Peyer's patch (tissue), 4 donors: ENCODE results near the gene PPOX. TPM values are rescaled to one million over a fixed set of nuclear protein-coding genes. Genes with fewer than 3 reads are reported as not detected.

Source experiments
- DNase-seq, 3 donors: peaks; one replicate each; pipeline ENCODE4 v3.0.0-alpha.2; 2017 to 2019
- H3K27ac ChIP-seq, 4 donors: fragments of 200-600 bp; sonication (generic); one replicate each; pipeline ENCODE4 v1.5.1; 2016 to 2019
- H3K27me3 ChIP-seq, 2 donors: fragments of 200-600 bp; sonication (generic); one replicate each; pipeline ENCODE4 v1.5.1; 2019
- H3K36me3 ChIP-seq, 3 donors: fragments of 200-600 bp; sonication (generic); one replicate each; pipeline ENCODE4 v1.5.1; 2016 to 2019
- H3K4me1 ChIP-seq, 4 donors: fragments of 200-600 bp; sonication (generic); one replicate each; pipeline ENCODE4 v1.5.1; 2016 to 2019
- H3K4me3 ChIP-seq, 4 donors: fragments of 200-600 bp; sonication (generic); 1 replicate in 3 of 4; 2 replicates in 1 of 4; pipeline ENCODE4 v1.5.1; 2016 to 2019; ENCODE audit warnings: mild to moderate bottlenecking in 1 of 4
- H3K9me3 ChIP-seq, 4 donors: fragments of 200-600 bp; sonication (generic); one replicate each; pipeline ENCODE4 v1.5.1; 2016 to 2019; ENCODE audit warnings: mild to moderate bottlenecking in 1 of 4
- POLR2A ChIP-seq, 2 donors: fragments of 450-650 bp; IDR thresholded peaks; one replicate each; pipeline ENCODE4 v1.5.1; 2017; ENCODE audit warnings: antibody characterized with exemption in 2 of 2, mild to moderate bottlenecking in 2 of 2, moderate library complexity in 2 of 2
- total RNA-seq, 4 donors: library from RNA; depleted of rRNA; stranded (reverse); fragments of >200 nt; gene quantifications; one replicate each; pipeline ENCODE4 v1.1.0, GENCODE V29; 2016
- TF ChIP-seq, protein P1 (sequence below), 6 experiments: fragments of 450-650 bp in 4 of 6; fragments of 200-600 bp in 2 of 6; sonication (generic) in 1 of 6; IDR thresholded peaks; one replicate each; pipeline ENCODE4 v1.5.1; 2017 to 2019; ENCODE audit warnings: antibody characterized with exemption in 6 of 6, mild to moderate bottlenecking in 3 of 6, moderate library complexity in 1 of 6

PPOX gene
- total RNA-seq, 4 donors from 2014 or later = 9.5 to 38.0 (median 20.9) TPM

GRCh38 chr1:161206411-161207140 is 40.4 kb downstream of the PPOX start:
- TF ChIP-seq POLR2A (IDR thresholded peaks at IDR 0.05) = no peak
- Histone ChIP-seq H3K4me3 (no peak overlapping the region), H3K9me3 (no peaks in the 10 kb centered on the region), H3K36me3 (peaks cover 0 to 77% (median 0%) of the 10 kb centered on the region in 3 donors), H3K27ac (peak overlapping the region; percentile 53 to 81 (median 70)), H3K27me3 (no peaks in the 10 kb centered on the region), H3K4me1 (peaks cover 0 to 46% (median 2%) of the 10 kb centered on the region in 4 donors)
- DNase-seq = no peak

- peak in 1 of 3 donors; percentile 74 for DNase-seq
- H3K4me3 ChIP-seq = no peak overlapping the region
- H3K4me1 ChIP-seq = peaks cover 0 to 45% (median 2%) of the 10 kb centered on the region in 4 donors
- H3K27ac ChIP-seq = peak overlapping the region; percentile 53 to 81 (median 70)
- peak in 1 of 2 donors; percentile 53 for TF ChIP-seq POLR2A (IDR thresholded peaks at IDR 0.05)
- TF ChIP-seq, protein P1, sequence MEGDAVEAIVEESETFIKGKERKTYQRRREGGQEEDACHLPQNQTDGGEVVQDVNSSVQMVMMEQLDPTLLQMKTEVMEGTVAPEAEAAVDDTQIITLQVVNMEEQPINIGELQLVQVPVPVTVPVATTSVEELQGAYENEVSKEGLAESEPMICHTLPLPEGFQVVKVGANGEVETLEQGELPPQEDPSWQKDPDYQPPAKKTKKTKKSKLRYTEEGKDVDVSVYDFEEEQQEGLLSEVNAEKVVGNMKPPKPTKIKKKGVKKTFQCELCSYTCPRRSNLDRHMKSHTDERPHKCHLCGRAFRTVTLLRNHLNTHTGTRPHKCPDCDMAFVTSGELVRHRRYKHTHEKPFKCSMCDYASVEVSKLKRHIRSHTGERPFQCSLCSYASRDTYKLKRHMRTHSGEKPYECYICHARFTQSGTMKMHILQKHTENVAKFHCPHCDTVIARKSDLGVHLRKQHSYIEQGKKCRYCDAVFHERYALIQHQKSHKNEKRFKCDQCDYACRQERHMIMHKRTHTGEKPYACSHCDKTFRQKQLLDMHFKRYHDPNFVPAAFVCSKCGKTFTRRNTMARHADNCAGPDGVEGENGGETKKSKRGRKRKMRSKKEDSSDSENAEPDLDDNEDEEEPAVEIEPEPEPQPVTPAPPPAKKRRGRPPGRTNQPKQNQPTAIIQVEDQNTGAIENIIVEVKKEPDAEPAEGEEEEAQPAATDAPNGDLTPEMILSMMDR (IDR thresholded peaks at IDR 0.05) = no peak
- H3K9me3 ChIP-seq = no peaks in the 10 kb centered on the region
- peaks cover 0 to 83% (median 0%) of the 10 kb centered on the region in 3 donors for H3K36me3 ChIP-seq
- no peaks in the 10 kb centered on the region for H3K27me3 ChIP-seq
Observed at GRCh38 chr1:161207173-161207572, 40.9 kb downstream of the PPOX start.

DNA sequence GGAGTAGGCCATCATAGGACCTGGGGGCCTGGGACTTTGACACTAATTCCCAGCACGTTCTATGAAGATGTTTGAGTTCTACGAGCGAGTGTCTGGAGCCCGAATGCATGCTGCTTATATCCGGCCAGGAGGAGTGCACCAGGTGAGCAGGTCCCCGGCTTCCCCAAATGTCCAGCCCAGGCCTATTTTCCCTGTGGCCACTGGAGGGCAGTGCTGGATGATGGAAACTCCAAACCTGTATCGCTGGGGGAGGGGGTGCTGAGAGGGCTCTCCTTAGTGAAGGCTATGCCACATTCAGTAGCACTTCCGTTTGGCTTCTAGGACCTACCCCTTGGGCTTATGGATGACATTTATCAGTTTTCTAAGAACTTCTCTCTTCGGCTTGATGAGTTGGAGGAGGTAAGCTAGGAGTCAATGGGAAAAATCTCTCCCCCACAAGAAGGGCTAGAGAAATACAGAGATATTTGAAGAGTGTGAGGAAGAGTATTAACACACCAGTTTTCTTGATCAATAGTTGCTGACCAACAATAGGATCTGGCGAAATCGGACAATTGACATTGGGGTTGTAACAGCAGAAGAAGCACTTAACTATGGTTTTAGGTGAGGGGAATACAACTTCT is 43.7 kb downstream of the PPOX start:
- peaks cover 0 to 94% (median 0%) of the 10 kb centered on the region in 3 donors for H3K36me3 ChIP-seq
- H3K4me1 ChIP-seq = peaks cover 0 to 25% (median 0%) of the 10 kb centered on the region in 4 donors
- no peak overlapping the region for H3K27ac ChIP-seq
- peak; percentile 63 to 85 (median 76) for DNase-seq
- no peaks in the 10 kb centered on the region for H3K9me3 ChIP-seq
- TF ChIP-seq, protein P1 (IDR thresholded peaks at IDR 0.05) = peak; percentile 74 to 91 (median 85)
- no peak for TF ChIP-seq POLR2A (IDR thresholded peaks at IDR 0.05)
- H3K27me3 ChIP-seq = no peaks in the 10 kb centered on the region
- no peak overlapping the region for H3K4me3 ChIP-seq

GRCh38 chr1:161214369-161214768 is 48.1 kb downstream of the PPOX start:
- no peaks in the 10 kb centered on the region for H3K27me3 ChIP-seq
- H3K27ac ChIP-seq = peak overlapping the region in 1 of 4 donors; percentile 9
- no peak overlapping the region for H3K4me3 ChIP-seq
- no peak for DNase-seq
- peaks cover 0 to 15% (median 3%) of the 10 kb centered on the region in 4 donors for H3K4me1 ChIP-seq
- no peaks in the 10 kb centered on the region for H3K9me3 ChIP-seq
- H3K36me3 ChIP-seq = peaks cover 0 to 52% (median 0%) of the 10 kb centered on the region in 3 donors
- TF ChIP-seq, protein P1 (IDR thresholded peaks at IDR 0.05) = no peak
- TF ChIP-seq POLR2A (IDR thresholded peaks at IDR 0.05) = no peak

DNA sequence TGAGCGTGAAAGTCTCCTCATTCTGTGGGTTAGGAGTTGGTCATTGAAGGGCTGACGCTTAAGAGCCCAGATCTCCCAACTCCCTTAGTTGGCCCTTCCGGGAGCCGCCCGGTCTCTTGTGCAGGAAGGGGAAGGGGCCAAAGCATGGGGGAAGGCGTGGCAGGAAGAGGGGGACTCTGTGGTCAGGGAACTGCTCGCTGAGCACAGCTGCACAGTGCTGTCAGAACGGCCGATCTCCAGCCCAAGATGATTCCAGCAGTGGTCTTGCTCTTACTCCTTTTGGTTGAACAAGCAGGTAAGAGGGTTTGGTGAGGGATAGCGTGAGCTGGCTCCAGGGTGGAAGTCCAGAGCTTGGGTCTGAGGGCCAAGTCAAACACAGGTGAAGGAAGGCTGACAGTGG is 48.9 kb downstream of the PPOX start, which contains the start of gene FCER1G:
TSS of gene FCER1G (plus strand) at position 220 of the 400 bp plus-strand sequence. CDS start at position 247, 27 bp downstream.
- TF ChIP-seq, protein P1 (IDR thresholded peaks at IDR 0.05) = no peak
- TF ChIP-seq POLR2A (IDR thresholded peaks at IDR 0.05) = peak in 1 of 2 donors; percentile 29
- Histone ChIP-seq H3K4me3 (peak within 1 kb of the TSS in 2 of 4 donors; percentile 27 to 34), H3K27me3 (no peaks in the 10 kb centered on the region), H3K27ac (peak within 1 kb of the TSS; percentile 19 to 62 (median 48)), H3K4me1 (peaks cover 0 to 15% (median 3%) of the 10 kb centered on the region in 4 donors), H3K9me3 (no peaks in the 10 kb centered on the region), H3K36me3 (peaks cover 0 to 47% (median 0%) of the 10 kb centered on the region in 3 donors)
- peak in 1 of 3 donors; percentile 66 for DNase-seq
